Heart right ventricle (tissue), 16 donors: ENCODE measurements around the gene MOB1A. TPM values are rescaled to one million over a fixed set of nuclear protein-coding genes. Genes with fewer than 3 reads are reported as not detected.

Experiments
- ATAC-seq, 8 donors: fragments of 200-7000 bp; cut with Tn5 transposase; one replicate each; pipeline ENCODE4 v1.9.1; 2020; ENCODE audit warnings: mild to moderate bottlenecking in 8 of 8, moderate library complexity in 8 of 8, moderate number of reproducible peaks in 1 of 8
- DNase-seq, 2 donors: peaks; one replicate each; pipeline ENCODE4 v3.0.0-alpha.2; 2020
- H3K27ac ChIP-seq, 10 donors: fragments of 200-600 bp; sonication (generic) in 2 of 10; one replicate each; pipeline versions ENCODE4 v1.5.0 to v1.8.0; 2020 to 2022; ENCODE audit warnings: mild to moderate bottlenecking in 3 of 10
- H3K27me3 ChIP-seq, 7 donors: fragments of 200-600 bp; one replicate each; pipeline ENCODE4 v1.8.0; 2021 to 2022; ENCODE audit warnings: mild to moderate bottlenecking in 2 of 7
- H3K36me3 ChIP-seq, 9 donors: fragments of 200-600 bp; sonication (generic) in 1 of 9; one replicate each; pipeline versions ENCODE4 v1.5.0 to v1.8.0; 2020 to 2022; ENCODE audit warnings: mild to moderate bottlenecking in 2 of 9
- H3K4me1 ChIP-seq, 9 donors: fragments of 200-600 bp; sonication (generic) in 1 of 9; one replicate each; pipeline versions ENCODE4 v1.5.0 to v1.8.0; 2020 to 2022; ENCODE audit warnings: mild to moderate bottlenecking in 4 of 9
- H3K4me3 ChIP-seq, 10 donors: fragments of 200-600 bp; sonication (generic) in 2 of 10; one replicate each; pipeline versions ENCODE4 v1.5.0 to v1.8.0; 2020 to 2022; ENCODE audit warnings: mild to moderate bottlenecking in 7 of 10, moderate library complexity in 2 of 10
- H3K9me3 ChIP-seq, 11 donors: fragments of 200-600 bp in 10 of 11; sonication (generic) in 2 of 11; one replicate each; pipeline versions ENCODE4 v1.5.0 to v1.8.0; 2013 to 2022; ENCODE audit warnings: mild to moderate bottlenecking in 2 of 11, control low read depth in 1 of 11, moderate library complexity in 1 of 11
- WGBS, 2 donors: extraction: QIAGEN DNeasy Blood & Tissue Kit; methylation state at CpG; one replicate each; pipeline ENCODE4 v1.1.7; 2013; ENCODE audit warnings: inconsistent platforms in 1 of 2; 5-methylcytosine and 5-hydroxymethylcytosine counted together
- intact Hi-C, 10 donors: fragments of 100-400 bp; cut with DNase I; formaldehyde crosslinking; loops; one replicate each; pipeline versions ENCODE4 v1.11.1 to v1.14.2; 2022
- polyA plus RNA-seq, 2 donors: library from polyadenylated mRNA; stranded (reverse); fragments of 200-250 nt; gene quantifications; one replicate each; pipeline ENCODE4 v1.2.3, GENCODE V29; 2013
- total RNA-seq, 10 donors: library from RNA; stranded (reverse); fragmentation: NEBNext Ultra II Directional in 3 of 10; extraction: Animal tissue kit (Norgen Biotek cat#: 25700) in 3 of 10; gene quantifications; one replicate each; pipeline versions ENCODE4 v1.2.1 to v1.2.4, GENCODE V29; 2021 to 2023
- TF ChIP-seq, protein P1 (sequence below), 9 donors: fragments of 200-600 bp; sonication (generic) in 2 of 9; IDR thresholded peaks; one replicate each; pipeline versions ENCODE4 v1.5.0 to v1.8.0; 2021 to 2022; ENCODE audit warnings: antibody characterized with exemption in 9 of 9, mild to moderate bottlenecking in 5 of 9, moderate library complexity in 1 of 9
- donor health status: Arrhythmogenic right ventricular cardiomyopathy.
- donor health status: ischemic (EF 13 %, LVEDD 7.1; RV severe dilation, severe dysfunction).
- donor health status: healthy with polysubstance abuse.
- donor health status: DM: no; HTN: yes; CAD: no.
- donor health status: DM: no; HTN: no; CAD: no.
- donor health status: ischemic (EF 25% LVEDD 6.9; RV normal size, moderate dysfunction).
- donor health status: ischemic (EF 25% LVEDD 5.7; RV mildly dilated, moderate dysfunction).
- donor health status: healthy.
- donor health status: DM: yes; HTN: yes; CAD: no.
- donor health status: Ischemic cardiomyopathy.
- donor health status: ischemic (EF 35%, LVEDD 5.7; RV mildly dilated, moderate dysfunction).
- donor health status: nonischemic (EF 11% LVEDD 7.7; RV severe dilation, severe dysfunction).
- donor health status: DM: yes; HTN: yes; CAD: no.
- donor health status: PGD.
- donor health status: ischemic (EF 29% LVEDD 5.4; RV normal size, mild dysfunction).
- donor health status: nonischemic (EF 23%, LVEDD 6.1; RV moderate dilation, normal function).

MOB1A gene
- total and polyA plus RNA-seq, 12 donors: 14.2 to 75.0 (median 56.8) TPM

DNA sequence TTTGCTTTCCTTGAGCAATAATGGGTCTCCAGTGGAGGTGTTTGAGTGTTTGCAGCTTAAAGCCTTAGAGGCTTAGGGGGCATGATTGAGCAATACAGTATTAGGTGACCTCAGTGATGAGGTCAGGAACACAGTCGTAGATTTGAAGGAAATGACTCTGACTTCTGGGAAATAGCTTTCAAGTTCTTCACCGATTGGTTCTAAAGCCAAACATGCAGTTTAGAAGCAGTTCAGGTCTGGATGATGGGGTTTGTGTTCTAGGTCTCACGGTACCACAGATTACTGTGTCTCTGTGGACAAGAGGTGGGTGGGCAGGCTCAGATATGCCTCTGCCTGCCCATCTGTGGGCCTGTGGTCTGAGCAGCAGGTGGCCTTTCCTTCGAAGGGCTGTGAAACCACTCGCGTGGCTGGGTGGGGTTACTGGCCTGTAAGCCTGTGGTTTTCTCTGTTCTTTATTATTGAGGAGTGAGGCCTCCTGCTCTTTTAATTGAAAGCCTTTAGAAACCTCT lies 27.6 kb upstream of the MOB1A start:
- peak in 4 of 8 donors; percentile 48 to 77 (median 50) for ATAC-seq
- peak overlapping the region in 1 of 10 donors; percentile 11 for H3K4me3 ChIP-seq
- H3K9me3 ChIP-seq: no peaks in the 10 kb centered on the region
- DNase-seq: no peak
- 58 to 64% methylated on average over 6 of the region's 6 CpGs for WGBS, 2 donors
- intact Hi-C loops: no loop called here
- TF ChIP-seq, protein P1, sequence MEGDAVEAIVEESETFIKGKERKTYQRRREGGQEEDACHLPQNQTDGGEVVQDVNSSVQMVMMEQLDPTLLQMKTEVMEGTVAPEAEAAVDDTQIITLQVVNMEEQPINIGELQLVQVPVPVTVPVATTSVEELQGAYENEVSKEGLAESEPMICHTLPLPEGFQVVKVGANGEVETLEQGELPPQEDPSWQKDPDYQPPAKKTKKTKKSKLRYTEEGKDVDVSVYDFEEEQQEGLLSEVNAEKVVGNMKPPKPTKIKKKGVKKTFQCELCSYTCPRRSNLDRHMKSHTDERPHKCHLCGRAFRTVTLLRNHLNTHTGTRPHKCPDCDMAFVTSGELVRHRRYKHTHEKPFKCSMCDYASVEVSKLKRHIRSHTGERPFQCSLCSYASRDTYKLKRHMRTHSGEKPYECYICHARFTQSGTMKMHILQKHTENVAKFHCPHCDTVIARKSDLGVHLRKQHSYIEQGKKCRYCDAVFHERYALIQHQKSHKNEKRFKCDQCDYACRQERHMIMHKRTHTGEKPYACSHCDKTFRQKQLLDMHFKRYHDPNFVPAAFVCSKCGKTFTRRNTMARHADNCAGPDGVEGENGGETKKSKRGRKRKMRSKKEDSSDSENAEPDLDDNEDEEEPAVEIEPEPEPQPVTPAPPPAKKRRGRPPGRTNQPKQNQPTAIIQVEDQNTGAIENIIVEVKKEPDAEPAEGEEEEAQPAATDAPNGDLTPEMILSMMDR (IDR thresholded peaks at IDR 0.05): no peak
- peaks cover 0 to 76% (median 10%) of the 10 kb centered on the region in 9 donors for H3K36me3 ChIP-seq
- H3K4me1 ChIP-seq: peaks cover 0 to 66% (median 26%) of the 10 kb centered on the region in 9 donors
- H3K27me3 ChIP-seq: no peaks in the 10 kb centered on the region
- peak overlapping the region in 7 of 10 donors; percentile 4 to 92 (median 49) for H3K27ac ChIP-seq

DNA sequence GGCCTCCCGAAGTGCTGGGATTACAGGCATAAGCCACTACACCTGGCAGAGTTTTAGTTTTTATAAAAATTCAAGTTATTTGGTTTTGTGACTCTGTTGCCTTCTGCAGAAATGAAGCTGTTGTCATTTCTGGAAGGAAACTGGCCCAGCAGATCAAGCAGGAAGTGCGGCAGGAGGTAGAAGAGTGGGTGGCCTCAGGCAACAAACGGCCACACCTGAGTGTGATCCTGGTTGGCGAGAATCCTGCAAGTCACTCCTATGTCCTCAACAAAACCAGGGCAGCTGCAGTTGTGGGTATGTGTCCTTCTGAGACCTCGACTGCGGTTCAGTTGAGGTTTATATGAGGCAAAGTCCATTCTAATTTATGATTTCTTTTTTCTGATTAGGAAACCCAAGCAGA lies 26.9 kb upstream of the MOB1A start:
- Histone ChIP-seq H3K4me1 (peaks cover 0 to 73% (median 29%) of the 10 kb centered on the region in 9 donors), H3K27me3 (no peaks in the 10 kb centered on the region), H3K27ac (peak overlapping the region in 3 of 10 donors; percentile 4 to 92 (median 61)), H3K36me3 (peaks cover 0 to 70% (median 10%) of the 10 kb centered on the region in 9 donors), H3K4me3 (no peak overlapping the region), H3K9me3 (no peaks in the 10 kb centered on the region)
- intact Hi-C loops: no loop called here
- TF ChIP-seq, protein P1 (IDR thresholded peaks at IDR 0.05): no peak
- ATAC-seq: no peak
- 78 to 84% methylated on average over 6 of the region's 6 CpGs for WGBS, 2 donors
- DNase-seq: no peak

DNA sequence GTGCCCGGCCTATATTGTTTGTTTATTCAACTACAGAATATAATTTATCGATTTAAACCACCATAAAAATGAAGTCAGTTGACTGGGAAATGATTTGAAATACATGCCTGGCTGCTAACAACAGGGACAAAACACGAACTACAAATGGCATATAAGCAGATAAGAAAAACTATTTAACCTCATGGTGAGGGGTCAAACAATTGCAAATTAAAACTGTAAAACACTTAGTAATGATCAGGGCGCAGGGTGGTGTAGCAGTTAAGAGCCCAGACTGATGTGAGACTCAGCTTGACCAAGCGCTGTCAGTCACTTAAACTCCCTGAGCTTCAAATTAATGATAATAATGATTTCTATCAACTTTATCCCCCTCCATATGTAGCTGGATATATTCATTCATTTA lies 26.4 kb upstream of the MOB1A start:
- intact Hi-C loops: no loop called here

DNA sequence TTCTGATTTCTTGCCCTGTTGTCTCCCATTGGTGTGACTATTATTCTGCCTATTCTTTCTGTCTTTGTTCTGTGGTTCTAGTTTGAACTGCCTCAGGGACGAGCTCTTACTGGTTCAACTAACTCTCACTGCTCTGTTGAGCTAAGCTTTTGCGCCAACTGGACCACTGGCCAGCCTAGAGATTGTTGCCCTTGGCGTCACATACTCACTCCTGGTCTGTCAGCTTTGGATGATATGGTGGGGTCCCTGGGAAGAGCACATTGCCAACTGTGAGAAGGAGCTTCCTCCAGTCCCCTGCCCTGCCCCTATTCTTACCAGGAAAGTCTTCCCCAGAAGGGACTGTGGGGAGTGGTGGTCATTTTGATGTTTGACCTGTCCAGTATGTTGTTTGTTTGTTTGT lies 25.8 kb upstream of the MOB1A start:
- intact Hi-C loops: no loop called here
- H3K27me3 ChIP-seq: no peaks in the 10 kb centered on the region
- no peak overlapping the region for H3K4me3 ChIP-seq
- peak overlapping the region in 4 of 10 donors; percentile 19 to 92 (median 28) for H3K27ac ChIP-seq
- H3K36me3 ChIP-seq: peaks cover 0 to 58% (median 10%) of the 10 kb centered on the region in 9 donors
- peaks cover 0 to 84% (median 37%) of the 10 kb centered on the region in 9 donors for H3K4me1 ChIP-seq
- no peaks in the 10 kb centered on the region for H3K9me3 ChIP-seq
- ATAC-seq: no peak
- no peak for DNase-seq
- WGBS, 2 donors: 95 to 98% methylated on average over 3 of the region's 3 CpGs
- TF ChIP-seq, protein P1 (IDR thresholded peaks at IDR 0.05): no peak

More for the DNA sequence above, 26.4 kb upstream of the MOB1A start:
- no peak for DNase-seq
- Histone ChIP-seq H3K4me1 (peaks cover 0 to 77% (median 30%) of the 10 kb centered on the region in 9 donors), H3K36me3 (peaks cover 0 to 65% (median 10%) of the 10 kb centered on the region in 9 donors), H3K4me3 (no peak overlapping the region), H3K27me3 (no peaks in the 10 kb centered on the region), H3K27ac (peak overlapping the region in 4 of 10 donors; percentile 19 to 92 (median 28)), H3K9me3 (no peaks in the 10 kb centered on the region)
- ATAC-seq: no peak
- TF ChIP-seq, protein P1 (IDR thresholded peaks at IDR 0.05): no peak
- WGBS, 2 donors: 81 to 87% methylated on average over 5 of the region's 5 CpGs
